B cell (primary cell): ENCODE data around the gene PWWP2B.

ENCODE experiments used
- EZH2 ChIP-seq: IDR thresholded peaks from 2 replicates; pipeline ENCODE4 v1.6.1; 2012; ENCODE audit warnings: borderline replicate concordance, low read depth, mild to moderate bottlenecking, moderate library complexity, low read length; ENCODE audit not compliant: insufficient read depth, poor library complexity, severe bottlenecking
- TF ChIP-seq, protein P1 (sequence below): fragments of 200-600 bp; IDR thresholded peaks from one replicate; pipeline ENCODE4 v1.8.0; 2022; ENCODE audit warnings: antibody characterized with exemption, mild to moderate bottlenecking

GRCh38 chr10:132355754-132356153 lies 41.2 kb upstream of the PWWP2B start:
- TF ChIP-seq, protein P1, sequence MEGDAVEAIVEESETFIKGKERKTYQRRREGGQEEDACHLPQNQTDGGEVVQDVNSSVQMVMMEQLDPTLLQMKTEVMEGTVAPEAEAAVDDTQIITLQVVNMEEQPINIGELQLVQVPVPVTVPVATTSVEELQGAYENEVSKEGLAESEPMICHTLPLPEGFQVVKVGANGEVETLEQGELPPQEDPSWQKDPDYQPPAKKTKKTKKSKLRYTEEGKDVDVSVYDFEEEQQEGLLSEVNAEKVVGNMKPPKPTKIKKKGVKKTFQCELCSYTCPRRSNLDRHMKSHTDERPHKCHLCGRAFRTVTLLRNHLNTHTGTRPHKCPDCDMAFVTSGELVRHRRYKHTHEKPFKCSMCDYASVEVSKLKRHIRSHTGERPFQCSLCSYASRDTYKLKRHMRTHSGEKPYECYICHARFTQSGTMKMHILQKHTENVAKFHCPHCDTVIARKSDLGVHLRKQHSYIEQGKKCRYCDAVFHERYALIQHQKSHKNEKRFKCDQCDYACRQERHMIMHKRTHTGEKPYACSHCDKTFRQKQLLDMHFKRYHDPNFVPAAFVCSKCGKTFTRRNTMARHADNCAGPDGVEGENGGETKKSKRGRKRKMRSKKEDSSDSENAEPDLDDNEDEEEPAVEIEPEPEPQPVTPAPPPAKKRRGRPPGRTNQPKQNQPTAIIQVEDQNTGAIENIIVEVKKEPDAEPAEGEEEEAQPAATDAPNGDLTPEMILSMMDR = no peak
- no peak for TF ChIP-seq EZH2
